ENCODE measurements around the gene GPC6.
A peak's percentile ranks its signal among the peaks of the same experiment; 100 is the strongest.

Gene GPC6

DNA sequence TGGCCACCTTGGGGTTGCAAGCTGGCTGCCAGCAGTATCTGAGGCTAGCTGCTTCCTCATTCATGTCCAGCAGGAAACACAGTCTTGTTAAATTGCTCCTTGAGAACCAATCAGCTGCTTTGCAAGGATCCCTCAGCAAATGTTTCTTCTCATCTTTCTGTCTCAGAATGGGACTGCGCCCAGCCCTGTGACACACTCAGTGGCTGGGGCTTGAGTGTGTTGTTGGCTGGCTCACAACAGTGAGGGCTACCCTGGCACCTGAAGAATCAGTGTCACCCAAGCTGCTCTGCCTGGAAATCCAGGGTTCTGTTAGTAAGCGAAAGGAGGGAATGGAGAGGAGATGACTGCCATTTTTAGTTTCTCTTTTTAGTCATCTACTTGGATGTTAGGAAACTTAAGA is 935.7 kb downstream of the GPC6 start:
- Histone ChIP-seq H3K27me3 (replicated peaks) (no peaks in the 10 kb centered on the region), H3K27ac (no peak overlapping the region), H3K36me3 (replicated peaks) (no peaks in the 10 kb centered on the region), H3K4me3 (ENCODE audit: low read depth, low read length) (no peak overlapping the region)
- TF ChIP-seq, protein P1, sequence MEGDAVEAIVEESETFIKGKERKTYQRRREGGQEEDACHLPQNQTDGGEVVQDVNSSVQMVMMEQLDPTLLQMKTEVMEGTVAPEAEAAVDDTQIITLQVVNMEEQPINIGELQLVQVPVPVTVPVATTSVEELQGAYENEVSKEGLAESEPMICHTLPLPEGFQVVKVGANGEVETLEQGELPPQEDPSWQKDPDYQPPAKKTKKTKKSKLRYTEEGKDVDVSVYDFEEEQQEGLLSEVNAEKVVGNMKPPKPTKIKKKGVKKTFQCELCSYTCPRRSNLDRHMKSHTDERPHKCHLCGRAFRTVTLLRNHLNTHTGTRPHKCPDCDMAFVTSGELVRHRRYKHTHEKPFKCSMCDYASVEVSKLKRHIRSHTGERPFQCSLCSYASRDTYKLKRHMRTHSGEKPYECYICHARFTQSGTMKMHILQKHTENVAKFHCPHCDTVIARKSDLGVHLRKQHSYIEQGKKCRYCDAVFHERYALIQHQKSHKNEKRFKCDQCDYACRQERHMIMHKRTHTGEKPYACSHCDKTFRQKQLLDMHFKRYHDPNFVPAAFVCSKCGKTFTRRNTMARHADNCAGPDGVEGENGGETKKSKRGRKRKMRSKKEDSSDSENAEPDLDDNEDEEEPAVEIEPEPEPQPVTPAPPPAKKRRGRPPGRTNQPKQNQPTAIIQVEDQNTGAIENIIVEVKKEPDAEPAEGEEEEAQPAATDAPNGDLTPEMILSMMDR (IDR thresholded peaks at IDR 0.05; ENCODE audit: low read depth, low read length, missing control alignments), result no peak
- in situ Hi-C loops (cut with HindIII; ENCODE audit: low pct_ligation_motif_present, low sequenced_read_pairs), result no loop called here
- no peak for DNase-seq

DNA sequence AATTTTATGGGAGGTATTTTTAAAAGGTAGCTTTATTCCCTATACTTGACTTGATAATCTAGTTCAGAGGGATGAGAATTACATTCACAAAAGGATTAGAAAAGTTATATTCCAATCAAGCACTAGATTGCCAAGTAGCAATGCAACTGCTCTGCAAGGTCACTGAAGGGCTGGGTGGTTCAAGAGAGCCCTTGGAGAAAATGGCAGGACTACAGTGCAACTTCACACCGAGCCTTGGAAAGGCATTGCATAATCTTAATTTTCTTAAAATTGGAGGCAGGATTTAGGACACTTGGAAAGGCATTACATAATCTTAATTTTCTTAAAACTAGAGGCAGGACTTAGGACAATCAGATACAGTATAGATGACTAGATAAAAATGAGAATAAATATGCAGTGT is 936.9 kb downstream of the GPC6 start:
- Histone ChIP-seq H3K27me3 (replicated peaks) (no peaks in the 10 kb centered on the region), H3K27ac (no peak overlapping the region), H3K4me3 (ENCODE audit: low read depth, low read length) (no peak overlapping the region), H3K36me3 (replicated peaks) (no peaks in the 10 kb centered on the region)
- TF ChIP-seq, protein P1 (IDR thresholded peaks at IDR 0.05; ENCODE audit: low read depth, low read length, missing control alignments), result no peak
- no peak for DNase-seq
- in situ Hi-C loops (cut with HindIII; ENCODE audit: low pct_ligation_motif_present, low sequenced_read_pairs), result no loop called here

DNA sequence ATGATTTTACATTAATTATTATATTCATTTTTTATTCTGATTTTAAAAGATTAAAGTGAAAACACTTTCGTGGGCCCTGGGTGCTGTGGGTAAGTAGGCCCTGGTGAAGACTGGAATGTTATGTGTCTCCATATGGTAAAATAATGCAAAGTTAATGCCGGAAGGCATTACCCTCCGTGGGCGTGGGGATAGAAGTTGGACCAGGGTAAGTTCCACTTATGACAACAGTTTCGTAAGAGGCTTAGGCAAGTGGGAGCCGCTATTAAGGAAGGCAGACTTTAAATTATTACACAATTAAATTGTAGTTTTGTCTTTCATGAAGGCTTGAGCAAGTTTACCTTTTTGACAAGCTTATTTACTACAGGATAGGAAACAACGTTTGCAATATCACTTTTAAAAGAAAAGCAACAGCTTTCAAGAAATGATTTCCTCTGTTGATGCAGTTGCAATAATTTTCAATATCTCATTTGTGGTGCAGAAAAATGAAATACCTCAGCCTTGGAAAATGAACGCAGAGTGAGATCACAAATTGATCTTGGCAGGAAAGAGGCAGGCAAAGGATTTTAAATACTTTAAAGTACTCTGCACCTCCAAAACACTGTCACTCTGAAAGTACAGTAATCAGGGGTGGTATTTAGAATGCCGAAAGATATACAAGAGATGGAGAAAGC is 942.3 kb downstream of the GPC6 start:
- no peaks in the 10 kb centered on the region for H3K27me3 ChIP-seq (replicated peaks)
- no peak overlapping the region for H3K27ac ChIP-seq
- no peak overlapping the region for H3K4me3 ChIP-seq (ENCODE audit: low read depth, low read length)
- in situ Hi-C loops (cut with HindIII; ENCODE audit: low pct_ligation_motif_present, low sequenced_read_pairs), result no loop called here
- DNase-seq, result peak; percentile 13
- H3K36me3 ChIP-seq (replicated peaks), result no peaks in the 10 kb centered on the region
- TF ChIP-seq, protein P1 (IDR thresholded peaks at IDR 0.05; ENCODE audit: low read depth, low read length, missing control alignments), result no peak

DNA sequence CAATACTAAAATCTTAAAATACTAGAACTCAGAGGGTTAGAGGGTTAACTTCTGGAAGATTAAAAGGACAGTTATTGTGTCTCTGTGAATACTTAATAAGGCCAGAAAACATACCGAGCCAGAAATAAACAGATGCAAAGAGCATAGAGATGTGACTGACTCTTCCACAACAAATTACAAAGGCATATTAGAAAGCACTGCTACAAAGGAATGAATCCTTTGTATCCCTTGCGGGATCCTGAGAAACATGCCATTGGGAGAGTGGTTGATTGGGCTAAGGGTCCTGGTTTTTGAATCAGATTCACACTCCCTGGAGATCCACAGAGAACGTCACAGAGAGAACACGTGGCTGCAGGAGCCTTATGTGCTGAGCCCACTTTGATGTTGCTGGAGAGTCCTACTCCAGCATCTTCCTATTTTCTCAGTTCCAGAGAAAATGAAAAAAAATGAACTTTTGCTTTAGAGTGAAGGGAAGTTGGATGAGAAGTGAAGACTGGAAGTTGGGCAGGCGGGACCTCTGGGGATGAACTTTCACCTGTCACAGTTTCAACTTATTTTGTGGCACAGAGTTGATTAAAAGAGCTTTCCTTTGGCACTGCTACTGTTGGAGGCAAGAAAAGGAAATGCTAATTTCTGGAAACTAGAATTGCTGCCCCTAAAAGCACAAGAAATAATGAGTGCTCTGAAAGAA is 943.0 kb downstream of the GPC6 start:
- H3K27ac ChIP-seq, result no peak overlapping the region
- in situ Hi-C loops (cut with HindIII; ENCODE audit: low pct_ligation_motif_present, low sequenced_read_pairs), result no loop called here
- DNase-seq, result no peak
- no peaks in the 10 kb centered on the region for H3K27me3 ChIP-seq (replicated peaks)
- H3K36me3 ChIP-seq (replicated peaks), result no peaks in the 10 kb centered on the region
- no peak overlapping the region for H3K4me3 ChIP-seq (ENCODE audit: low read depth, low read length)
- TF ChIP-seq, protein P1 (IDR thresholded peaks at IDR 0.05; ENCODE audit: low read depth, low read length, missing control alignments), result no peak

DNA sequence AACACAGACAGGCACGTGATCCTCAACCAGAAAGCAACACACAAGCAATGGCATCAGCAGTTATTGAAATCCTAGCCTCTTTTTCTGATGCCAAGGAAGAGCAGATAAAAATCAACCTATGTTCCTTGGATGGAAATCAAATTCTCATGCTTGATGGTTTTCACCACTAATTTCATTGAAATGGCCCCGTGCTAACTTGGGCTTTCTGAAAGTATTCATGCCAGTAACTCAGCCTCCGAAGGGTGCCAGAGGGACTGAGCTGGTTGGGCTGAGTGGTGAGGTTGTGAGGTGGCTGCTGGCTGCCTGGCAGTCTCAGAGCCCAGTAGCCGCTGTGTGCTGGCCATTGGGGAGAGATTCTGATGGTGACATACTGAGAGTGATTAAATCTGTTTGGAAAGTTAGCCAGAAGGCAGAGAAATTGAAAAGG is 943.6 kb downstream of the GPC6 start:
- no peak overlapping the region for H3K4me3 ChIP-seq (ENCODE audit: low read depth, low read length)
- TF ChIP-seq, protein P1 (IDR thresholded peaks at IDR 0.05; ENCODE audit: low read depth, low read length, missing control alignments), result no peak
- no peaks in the 10 kb centered on the region for H3K27me3 ChIP-seq (replicated peaks)
- no peak overlapping the region for H3K27ac ChIP-seq
- in situ Hi-C loops (cut with HindIII; ENCODE audit: low pct_ligation_motif_present, low sequenced_read_pairs), result no loop called here
- no peak for DNase-seq
- no peaks in the 10 kb centered on the region for H3K36me3 ChIP-seq (replicated peaks)

Data from brain microvascular endothelial cell (primary cell).